ENCODE results near the gene MRTFA. TPM values are rescaled to one million over a fixed set of nuclear protein-coding genes. Genes with fewer than 3 reads are reported as not detected.
A peak's percentile ranks its signal among the peaks of the same experiment; 100 is the strongest.
"Not testable (repeated sequence)": the region's sequence is repeated elsewhere in the genome, so short reads cannot be mapped to it uniquely, and the experiment has no call there.

The MRTFA gene
- 47.4 and 47.8 TPM in 2 replicates for total RNA-seq

GRCh38 chr22:40636380-40637182 lies at the start of gene MRTFA:
TSS of gene MRTFA (minus strand) at chr22:40636719.
- Mint-ChIP-seq H3K9me3 (no peaks in the 10 kb centered on the region), H3K27me3 (ENCODE audit: insufficient read depth) (no peaks in the 10 kb centered on the region), H3K4me1 (ENCODE audit: low read depth) (peaks cover 27% of the 10 kb centered on the region), H3K27ac (peak within 1 kb of the TSS; percentile 94), H3K36me3 (ENCODE audit: low read depth) (peaks cover 3% of the 10 kb centered on the region), H3K4me3 (peak within 1 kb of the TSS; percentile 94)
- intact Hi-C loops (cut with micrococcal nuclease): loop anchor here (1.0 to 10.0 kb wide), 15 partner anchors 10 to 1104 kb away; partner anchors contain the start of genes GRAP2, RANGAP1, RBX1 and RPS19BP1
- peak; percentile 100 for DNase-seq (ENCODE audit: low spot score)

GRCh38 chr22:40685406-40685805 lies 48.9 kb upstream of the MRTFA start:
- peaks cover 2% of the 10 kb centered on the region for H3K27me3 Mint-ChIP-seq (ENCODE audit: insufficient read depth)
- H3K4me3 Mint-ChIP-seq: peak overlapping the region; percentile 82
- no peaks in the 10 kb centered on the region for H3K36me3 Mint-ChIP-seq (ENCODE audit: low read depth)
- H3K27ac Mint-ChIP-seq: peak overlapping the region; percentile 87
- H3K4me1 Mint-ChIP-seq (ENCODE audit: low read depth): peaks cover 34% of the 10 kb centered on the region
- DNase-seq (ENCODE audit: low spot score): no peak
- H3K9me3 Mint-ChIP-seq: no peaks in the 10 kb centered on the region
- intact Hi-C loops (cut with micrococcal nuclease): no loop called here

GRCh38 chr22:40684728-40685127 lies 48.2 kb upstream of the MRTFA start:
- H3K9me3 Mint-ChIP-seq: no peaks in the 10 kb centered on the region
- peak overlapping the region; percentile 31 for H3K27ac Mint-ChIP-seq
- intact Hi-C loops (cut with micrococcal nuclease): no loop called here
- H3K4me3 Mint-ChIP-seq: peak overlapping the region; percentile 82
- no peak for DNase-seq (ENCODE audit: low spot score)
- H3K27me3 Mint-ChIP-seq (ENCODE audit: insufficient read depth): peaks cover 8% of the 10 kb centered on the region
- H3K36me3 Mint-ChIP-seq (ENCODE audit: low read depth): no peaks in the 10 kb centered on the region
- H3K4me1 Mint-ChIP-seq (ENCODE audit: low read depth): peaks cover 40% of the 10 kb centered on the region

GRCh38 chr22:40681451-40681850 lies 44.9 kb upstream of the MRTFA start:
- H3K36me3 Mint-ChIP-seq (ENCODE audit: low read depth): no peaks in the 10 kb centered on the region
- peaks cover 42% of the 10 kb centered on the region for H3K4me1 Mint-ChIP-seq (ENCODE audit: low read depth)
- no peaks in the 10 kb centered on the region for H3K9me3 Mint-ChIP-seq
- peak overlapping the region; percentile 71 for H3K27ac Mint-ChIP-seq
- no peak for DNase-seq (ENCODE audit: low spot score)
- intact Hi-C loops (cut with micrococcal nuclease): no loop called here
- H3K4me3 Mint-ChIP-seq: no peak overlapping the region
- peaks cover 12% of the 10 kb centered on the region for H3K27me3 Mint-ChIP-seq (ENCODE audit: insufficient read depth)

GRCh38 chr22:40680819-40681183 lies 44.3 kb upstream of the MRTFA start:
- H3K27me3 Mint-ChIP-seq (ENCODE audit: insufficient read depth): peaks cover 12% of the 10 kb centered on the region
- H3K36me3 Mint-ChIP-seq (ENCODE audit: low read depth): no peaks in the 10 kb centered on the region
- peaks cover 42% of the 10 kb centered on the region for H3K4me1 Mint-ChIP-seq (ENCODE audit: low read depth)
- no peak overlapping the region for H3K27ac Mint-ChIP-seq
- DNase-seq (ENCODE audit: low spot score): no peak
- no peak overlapping the region for H3K4me3 Mint-ChIP-seq
- intact Hi-C loops (cut with micrococcal nuclease): no loop called here
- H3K9me3 Mint-ChIP-seq: no peaks in the 10 kb centered on the region

GRCh38 chr22:40679964-40680818 lies 43.7 kb upstream of the MRTFA start:
- DNase-seq (ENCODE audit: low spot score): no peak
- no peak overlapping the region for H3K4me3 Mint-ChIP-seq
- peaks cover 12% of the 10 kb centered on the region for H3K27me3 Mint-ChIP-seq (ENCODE audit: insufficient read depth)
- intact Hi-C loops (cut with micrococcal nuclease): no loop called here
- H3K27ac Mint-ChIP-seq: peak overlapping the region; percentile 12
- no peaks in the 10 kb centered on the region for H3K36me3 Mint-ChIP-seq (ENCODE audit: low read depth)
- H3K9me3 Mint-ChIP-seq: no peaks in the 10 kb centered on the region
- peaks cover 38% of the 10 kb centered on the region for H3K4me1 Mint-ChIP-seq (ENCODE audit: low read depth)

GRCh38 chr22:40679249-40679963 lies 42.9 kb upstream of the MRTFA start, which contains the start of gene MCHR1:
TSS of gene MCHR1 (plus strand) at chr22:40679484. CDS start at chr22:40679653, 169 bp downstream.
- peak within 1 kb of the TSS; percentile 12 for H3K27ac Mint-ChIP-seq
- H3K27me3 Mint-ChIP-seq (ENCODE audit: insufficient read depth): peaks cover 12% of the 10 kb centered on the region
- H3K9me3 Mint-ChIP-seq: no peaks in the 10 kb centered on the region
- no peak within 1 kb of the TSS for H3K4me3 Mint-ChIP-seq
- no peak for DNase-seq (ENCODE audit: low spot score)
- intact Hi-C loops (cut with micrococcal nuclease): no loop called here
- no peaks in the 10 kb centered on the region for H3K36me3 Mint-ChIP-seq (ENCODE audit: low read depth)
- peaks cover 31% of the 10 kb centered on the region for H3K4me1 Mint-ChIP-seq (ENCODE audit: low read depth)

GRCh38 chr22:40678493-40679248 lies 42.2 kb upstream of the MRTFA start:
- no peaks in the 10 kb centered on the region for H3K9me3 Mint-ChIP-seq
- H3K4me3 Mint-ChIP-seq: no peak overlapping the region
- intact Hi-C loops (cut with micrococcal nuclease): no loop called here
- no peaks in the 10 kb centered on the region for H3K36me3 Mint-ChIP-seq (ENCODE audit: low read depth)
- H3K27me3 Mint-ChIP-seq (ENCODE audit: insufficient read depth): peaks cover 12% of the 10 kb centered on the region
- no peak for DNase-seq (ENCODE audit: low spot score)
- H3K4me1 Mint-ChIP-seq (ENCODE audit: low read depth): peaks cover 31% of the 10 kb centered on the region
- no peak overlapping the region for H3K27ac Mint-ChIP-seq

GRCh38 chr22:40676644-40677043 lies 40.1 kb upstream of the MRTFA start:
- intact Hi-C loops (cut with micrococcal nuclease): no loop called here
- Mint-ChIP-seq H3K27me3 (ENCODE audit: insufficient read depth) (peaks cover 12% of the 10 kb centered on the region), H3K4me3 (no peak overlapping the region), H3K9me3 (no peaks in the 10 kb centered on the region), H3K36me3 (ENCODE audit: low read depth) (no peaks in the 10 kb centered on the region), H3K4me1 (ENCODE audit: low read depth) (peaks cover 19% of the 10 kb centered on the region), H3K27ac (no peak overlapping the region)
- DNase-seq (ENCODE audit: low spot score): no peak

GRCh38 chr22:40676166-40676565 lies 39.6 kb upstream of the MRTFA start:
- DNase-seq (ENCODE audit: low spot score); H3K36me3 Mint-ChIP-seq (ENCODE audit: low read depth); H3K9me3 Mint-ChIP-seq; intact Hi-C loops (cut with micrococcal nuclease); H3K4me3 Mint-ChIP-seq: not testable (repeated sequence)
- peak overlapping the region; percentile 68 for H3K27ac Mint-ChIP-seq
- H3K4me1 Mint-ChIP-seq (ENCODE audit: low read depth): peaks cover 17% of the 10 kb centered on the region
- peaks cover 12% of the 10 kb centered on the region for H3K27me3 Mint-ChIP-seq (ENCODE audit: insufficient read depth)

GRCh38 chr22:40674274-40674673 lies 37.8 kb upstream of the MRTFA start:
- H3K27me3 Mint-ChIP-seq (ENCODE audit: insufficient read depth): peaks cover 3% of the 10 kb centered on the region
- H3K27ac Mint-ChIP-seq: no peak overlapping the region
- intact Hi-C loops (cut with micrococcal nuclease): no loop called here
- H3K4me3 Mint-ChIP-seq: no peak overlapping the region
- H3K36me3 Mint-ChIP-seq (ENCODE audit: low read depth): no peaks in the 10 kb centered on the region
- peaks cover 16% of the 10 kb centered on the region for H3K4me1 Mint-ChIP-seq (ENCODE audit: low read depth)
- DNase-seq (ENCODE audit: low spot score): no peak
- H3K9me3 Mint-ChIP-seq: no peaks in the 10 kb centered on the region

- Mint-ChIP-seq H3K27me3 (ENCODE audit: insufficient read depth) (no peaks in the 10 kb centered on the region), H3K27ac (no peak overlapping the region), H3K9me3 (peaks cover 6% of the 10 kb centered on the region), H3K4me1 (ENCODE audit: low read depth) (peaks cover 28% of the 10 kb centered on the region), H3K4me3 (no peak overlapping the region), H3K36me3 (ENCODE audit: low read depth) (peaks cover 4% of the 10 kb centered on the region)
- DNase-seq (ENCODE audit: low spot score): no peak
- intact Hi-C loops (cut with micrococcal nuclease): no loop called here
These were observed 36.5 kb upstream of the MRTFA start for GRCh38 chr22:40673017-40673416.
